Mucosa of descending colon (tissue), 3 donors: ENCODE results near the gene RFX8. TPM values are rescaled to one million over a fixed set of nuclear protein-coding genes. Genes with fewer than 3 reads are reported as not detected.

Source experiments
- ATAC-seq: fragments of 200-7000 bp; cut with Tn5 transposase; one replicate; pipeline ENCODE4 v1.9.1; 2020; ENCODE audit warnings: mild to moderate bottlenecking, moderate library complexity
- DNase-seq, 3 donors: peaks; one replicate each; pipeline ENCODE4 v3.0.0-alpha.2; 2020
- H3K36me3 ChIP-seq: fragments of 200-600 bp; one replicate; pipeline ENCODE4 v1.8.0; 2021; ENCODE audit warnings: low read depth, mild to moderate bottlenecking
- H3K4me1 ChIP-seq: fragments of 200-600 bp; one replicate; pipeline ENCODE4 v1.8.0; 2021; ENCODE audit warnings: low read depth, mild to moderate bottlenecking
- H3K4me3 ChIP-seq: fragments of 200-600 bp; one replicate; pipeline ENCODE4 v1.8.0; 2021; ENCODE audit warnings: mild to moderate bottlenecking
- H3K9me3 ChIP-seq: fragments of 200-600 bp; one replicate; pipeline ENCODE4 v1.8.0; 2021; ENCODE audit warnings: mild to moderate bottlenecking
- CTCF ChIP-seq: fragments of 200-600 bp; IDR thresholded peaks from one replicate; pipeline ENCODE4 v1.8.0; 2022; ENCODE audit warnings: antibody characterized with exemption, mild to moderate bottlenecking
- intact Hi-C, 2 donors: fragments of 100-400 bp; cut with DNase I in 1 of 2; cut with micrococcal nuclease in 1 of 2; formaldehyde crosslinking; loops; one replicate each; pipeline versions ENCODE4 v1.11.0 to v1.11.1; 2022; cut with DNase I, micrococcal nuclease
- total RNA-seq, 3 donors: library from RNA; stranded (reverse); fragmentation: NEBNext Ultra II Directional in 2 of 3; extraction: Animal tissue kit (Norgen Biotek cat#: 25700) in 2 of 3; gene quantifications; one replicate each; pipeline versions ENCODE4 v1.2.1 to v1.2.4, GENCODE V29; 2021 to 2023
- donor health status: DM: no; HTN: no; CAD: no; lungs with moderate emphysema.
- donor health status: DM: no; HTN: no; CAD: no.
- donor health status: DM: no; HTN: yes; CAD: no.

Gene RFX8
- total RNA-seq, 3 donors from 2014 or later = not detected

GRCh38 chr2:101409699-101410098 lies 65.2 kb downstream of the RFX8 start:
- H3K4me1 ChIP-seq = no peaks in the 10 kb centered on the region
- ATAC-seq (no peak), DNase-seq (no peak)
- no peaks in the 10 kb centered on the region for H3K36me3 ChIP-seq
- no peak overlapping the region for H3K4me3 ChIP-seq
- intact Hi-C loops = loop anchor here in 1 of 2 donors (10.0 kb wide), 1 partner anchor 425 kb away; no protein-coding TSS in a partner anchor
- no peaks in the 10 kb centered on the region for H3K9me3 ChIP-seq
- TF ChIP-seq CTCF = no peak

GRCh38 chr2:101408925-101409324 lies 66.0 kb downstream of the RFX8 start:
- ATAC-seq (no peak), DNase-seq (no peak)
- Histone ChIP-seq H3K9me3 (no peaks in the 10 kb centered on the region), H3K4me1 (no peaks in the 10 kb centered on the region), H3K4me3 (no peak overlapping the region), H3K36me3 (no peaks in the 10 kb centered on the region)
- intact Hi-C loops = no loop called here
- no peak for TF ChIP-seq CTCF

- intact Hi-C loops = no loop called here
- no peaks in the 10 kb centered on the region for H3K9me3 ChIP-seq
- TF ChIP-seq CTCF = no peak
- DNase-seq (no peak), ATAC-seq (no peak)
- no peak overlapping the region for H3K4me3 ChIP-seq
- no peaks in the 10 kb centered on the region for H3K36me3 ChIP-seq
- no peaks in the 10 kb centered on the region for H3K4me1 ChIP-seq
These were observed 69.5 kb downstream of the RFX8 start for GRCh38 chr2:101405351-101405899.

- intact Hi-C loops = no loop called here
- Histone ChIP-seq H3K4me3 (no peak overlapping the region), H3K4me1 (peaks cover 4% of the 10 kb centered on the region), H3K9me3 (no peaks in the 10 kb centered on the region), H3K36me3 (no peaks in the 10 kb centered on the region)
- ATAC-seq (no peak), DNase-seq (no peak)
- TF ChIP-seq CTCF = no peak
These were observed 71.2 kb downstream of the RFX8 start for GRCh38 chr2:101403745-101404144.

GRCh38 chr2:101402630-101403029 lies 72.3 kb downstream of the RFX8 start:
- ATAC-seq = no peak
- no peak overlapping the region for H3K4me3 ChIP-seq
- no peak for TF ChIP-seq CTCF
- intact Hi-C loops = no loop called here
- H3K9me3 ChIP-seq = no peaks in the 10 kb centered on the region
- peaks cover 4% of the 10 kb centered on the region for H3K4me1 ChIP-seq
- DNase-seq = no peak
- no peaks in the 10 kb centered on the region for H3K36me3 ChIP-seq

- TF ChIP-seq CTCF = no peak
- Histone ChIP-seq H3K4me1 (peaks cover 4% of the 10 kb centered on the region), H3K9me3 (no peaks in the 10 kb centered on the region), H3K4me3 (no peak overlapping the region), H3K36me3 (no peaks in the 10 kb centered on the region)
- intact Hi-C loops = no loop called here
- no peak for DNase-seq
- no peak for ATAC-seq
These were observed 73.0 kb downstream of the RFX8 start for GRCh38 chr2:101401906-101402305.
